K562 (cell line): ENCODE measurements around the gene NAP1L1. TPM values are rescaled to one million over a fixed set of nuclear protein-coding genes. Genes with fewer than 3 reads are reported as not detected.

Experiments
- ATAC-seq: fragments of 200-7000 bp; cut with Tn5 transposase; 3 replicates; pipeline ENCODE4 v1.9.1; 2020; ENCODE audit warnings: moderate library complexity
- BruUV-seq: library from RNA; stranded (reverse); fragments of 400-500 nt; replicated peaks from 2 replicates; lab custom pipeline; 2021; lab: Mats Ljungman, UMichigan
- CTCF ChIA-PET: fragments of 300-600 bp; formaldehyde crosslinking; extraction: SDS; loops from one replicate; lab custom pipeline; 2021; ENCODE audit warnings: low intra/inter-chr PET ratio; lab: Yijun Ruan, JAX
- POLR2A ChIA-PET: fragments of 300-600, 350-650 bp; sonication (Branson Sonifier 250); formaldehyde crosslinking; extraction: SDS; loops from one replicate; lab custom pipeline; 2021; ENCODE audit warnings: antibody characterized with exemption, inconsistent platforms; lab: Yijun Ruan, JAX
- DNase-seq, 4 experiments: peaks; one replicate each; pipeline versions ENCODE4 v3.0.0 to v3.0.0-alpha.2; 2011 to 2018; ENCODE audit warnings: low spot score in 3 of 4, mixed read lengths in 3 of 4; ENCODE audit errors: extremely low read depth in 1 of 4
- FAIRE-seq: peaks from 2 replicates; lab custom pipeline; 2011; peaks lifted over from hg19 to GRCh38; lab: Jason Lieb, UNC
- H2AFZ ChIP-seq: 2 replicates; pipeline ENCODE4 v1.6.0; 2011; ENCODE audit warnings: low read depth, low read length, control low read depth, inconsistent platforms
- H3K27ac ChIP-seq: fragments of 200-600 bp; 3 replicates; pipeline ENCODE4 v1.8.0; 2011; ENCODE audit warnings: low read depth, mild to moderate bottlenecking, control low read depth, inconsistent platforms, low read length, moderate library complexity, mixed read lengths; ENCODE audit errors: extremely low read depth
- H3K27me3 ChIP-seq, 2 experiments: fragments of 300-600 bp in 1 of 2; 2 replicates in 1 of 2; 3 replicates in 1 of 2; pipeline versions ENCODE4 v1.6.0 to v1.8.0; 2011; ENCODE audit warnings: inconsistent platforms in 2 of 2, low read length in 2 of 2, mild to moderate bottlenecking in 1 of 2, mixed read lengths in 1 of 2, moderate library complexity in 1 of 2; ENCODE audit not compliant: control insufficient read depth in 2 of 2, insufficient read depth in 2 of 2
- H3K36me3 ChIP-seq: fragments of 300-600 bp; 3 replicates; pipeline ENCODE4 v1.8.0; 2011; ENCODE audit warnings: mild to moderate bottlenecking, low read length, inconsistent platforms; ENCODE audit not compliant: control insufficient read depth, insufficient read depth
- H3K4me1 ChIP-seq, 2 experiments: fragments of 200-600 bp in 1 of 2; replicated peaks in 1 of 2; 2 replicates in 1 of 2; 3 replicates in 1 of 2; pipeline versions ENCODE4 v1.5.1 to v1.8.0; 2011; ENCODE audit warnings: inconsistent platforms in 2 of 2, low read length in 2 of 2, mild to moderate bottlenecking in 1 of 2, mixed read lengths in 1 of 2, moderate library complexity in 1 of 2; ENCODE audit not compliant: control insufficient read depth in 2 of 2, insufficient read depth in 2 of 2
- H3K4me2 ChIP-seq: 2 replicates; pipeline ENCODE4 v1.6.1; 2011; ENCODE audit warnings: low read length, control low read depth, inconsistent platforms, mixed read lengths; ENCODE audit not compliant: insufficient read depth
- H3K4me3 ChIP-seq: fragments of 200-600 bp; sonication (generic), shearing (Covaris generic); 2 replicates; pipeline ENCODE4 v1.5.1; 2016; ENCODE audit warnings: control low read depth, inconsistent platforms
- H3K79me2 ChIP-seq: fragments of 200-600 bp; 3 replicates; pipeline ENCODE4 v1.8.0; 2011; ENCODE audit warnings: low read length, inconsistent platforms; ENCODE audit not compliant: control insufficient read depth, insufficient read depth
- H3K9ac ChIP-seq, 2 experiments: 2 replicates each; pipeline versions ENCODE4 v1.6.0 to v1.6.1; 2011; ENCODE audit warnings: low read depth in 2 of 2, low read length in 2 of 2, control low read depth in 1 of 2, inconsistent platforms in 1 of 2, mild to moderate bottlenecking in 1 of 2, mixed read lengths in 1 of 2; ENCODE audit not compliant: insufficient read depth in 1 of 2
- H3K9me1 ChIP-seq: one replicate; pipeline ENCODE4 v1.6.0; 2011; ENCODE audit warnings: inconsistent platforms, mild to moderate bottlenecking, low read length, moderate library complexity; ENCODE audit not compliant: control insufficient read depth, insufficient read depth
- H3K9me3 ChIP-seq: replicated peaks from 2 replicates; pipeline ENCODE4 v1.5.1; 2011; ENCODE audit warnings: low read depth, low read length, inconsistent platforms; ENCODE audit not compliant: control insufficient read depth, insufficient read depth
- H4K20me1 ChIP-seq: replicated peaks from 2 replicates; pipeline ENCODE4 v1.6.1; 2011; ENCODE audit warnings: low read length, inconsistent platforms, mixed read lengths; ENCODE audit not compliant: control insufficient read depth, insufficient read depth
- ARNT ChIP-seq, 2 experiments: fragments of 450-650 bp; IDR thresholded peaks; 2 replicates each; pipeline ENCODE4 v1.6.1; 2016; ENCODE audit warnings: mild to moderate bottlenecking in 1 of 2
- ATF4 ChIP-seq: fragments of 450-650 bp; formaldehyde crosslinking; IDR thresholded peaks from 2 replicates; pipeline ENCODE4 v1.4.0; 2022; ENCODE audit warnings: mild to moderate bottlenecking, moderate library complexity
- BRD9 ChIP-seq: fragments of 450-650 bp; IDR thresholded peaks from 2 replicates; pipeline ENCODE4 v1.6.1; 2018; ENCODE audit warnings: low read depth; ENCODE audit not compliant: partially characterized antibody
- EGR1 ChIP-seq: fragments of 450-650 bp; conservative IDR thresholded peaks from 2 replicates; pipeline ENCODE4 v1.6.1; 2017; ENCODE audit warnings: mild to moderate bottlenecking
- EWSR1 ChIP-seq: fragments of 450-650 bp; IDR thresholded peaks from 2 replicates; pipeline ENCODE4 v1.6.1; 2018; ENCODE audit warnings: borderline replicate concordance, mild to moderate bottlenecking, low read depth, moderate library complexity; ENCODE audit not compliant: partially characterized antibody
- IRF1 ChIP-seq: sonication (generic); formaldehyde crosslinking; IDR thresholded peaks from 2 replicates; pipeline ENCODE4 v1.8.0; 2022; ENCODE audit warnings: missing genetic modification reagents, mild to moderate bottlenecking, borderline replicate concordance
- NEUROD1 ChIP-seq: fragments of 150-350 bp; IDR thresholded peaks from 2 replicates; pipeline ENCODE4 v1.6.1; 2014; ENCODE audit warnings: borderline replicate concordance, low read length, low read depth; ENCODE audit not compliant: partially characterized antibody
- NR0B1 ChIP-seq: fragments of 450-650 bp; IDR thresholded peaks from one replicate; pipeline ENCODE4 v1.6.1; 2018; ENCODE audit warnings: mild to moderate bottlenecking, moderate library complexity; ENCODE audit not compliant: partially characterized antibody
- RBFOX2 ChIP-seq: fragments of 200-400 bp; formaldehyde crosslinking; IDR thresholded peaks from 2 replicates; pipeline ENCODE4 v1.6.1; 2017; ENCODE audit warnings: low read depth, mild to moderate bottlenecking, low read length, moderate library complexity
- RFX7 ChIP-seq: fragments of 250-450 bp; sonication (Bioruptor Pico); IDR thresholded peaks from 2 replicates; pipeline ENCODE4 v1.5.1; 2021; ENCODE audit warnings: mild to moderate bottlenecking
- SIX5 ChIP-seq, 2 experiments: IDR thresholded peaks; 2 replicates each; pipeline ENCODE4 v1.6.1; 2011; ENCODE audit warnings: low read length in 2 of 2, borderline replicate concordance in 1 of 2, low read depth in 1 of 2, mild to moderate bottlenecking in 1 of 2, moderate library complexity in 1 of 2; ENCODE audit not compliant: insufficient read depth in 1 of 2
- SREBF1 ChIP-seq: fragments of 150-350 bp; IDR thresholded peaks from 2 replicates; pipeline ENCODE4 v1.6.1; 2014; ENCODE audit warnings: antibody characterized with exemption, low read depth, low read length, borderline replicate concordance
- SUPT5H ChIP-seq: fragments of 450-650 bp; IDR thresholded peaks from 2 replicates; pipeline ENCODE4 v1.6.1; 2016
- TRIM24 ChIP-seq, 2 experiments: fragments of 450-650 bp; IDR thresholded peaks; 2 replicates each; pipeline ENCODE4 v1.6.1; 2016
- ZNF224 ChIP-seq: sonication (generic); formaldehyde crosslinking; IDR thresholded peaks from 2 replicates; pipeline ENCODE4 v1.8.0; 2022; ENCODE audit warnings: mild to moderate bottlenecking, missing genetic modification reagents
- ZNF3 ChIP-seq: fragments of 250-450 bp; sonication (Bioruptor Pico); IDR thresholded peaks from 2 replicates; pipeline ENCODE4 v1.5.0; 2021; ENCODE audit warnings: mild to moderate bottlenecking, moderate library complexity
- ZNF398 ChIP-seq: fragments of 250-450 bp; sonication (Bioruptor Pico); IDR thresholded peaks from 2 replicates; pipeline ENCODE4 v1.8.0; 2021; ENCODE audit warnings: moderate library complexity, mild to moderate bottlenecking, inconsistent platforms
- ZNF436 ChIP-seq: fragments of 250-450, 450-650 bp; sonication (Bioruptor Pico); formaldehyde crosslinking; IDR thresholded peaks from 2 replicates; pipeline ENCODE4 v1.7.0; 2020; ENCODE audit warnings: mild to moderate bottlenecking
- in situ Hi-C: fragments of 300-500 bp; cut with MboI; formaldehyde crosslinking; loops from 4 replicates; pipeline ENCODE4 v1.15.0; 2018; ENCODE audit warnings: inconsistent platforms, mixed read lengths
- intact Hi-C: fragments of 100-400 bp; cut with micrococcal nuclease; formaldehyde crosslinking; loops from 2 replicates; pipeline ENCODE4 v1.14.2; 2022
- polyA plus RNA-seq, 8 experiments: library from polyadenylated mRNA; depleted of rRNA in 4 of 8; stranded (reverse) in 5 of 8; unstranded in 3 of 8; fragments of >200 nt; fragmentation: Nextera tagmentation in 2 of 8; fragmentation: Illumina TruSeq in 1 of 8; extraction: Ambion mirVana in 2 of 8; extraction: Trizol in 1 of 8; gene quantifications; 2 replicates each; pipeline versions ENCODE4 v1.2.1 to v1.2.3, GENCODE V29; 2011 to 2014; ENCODE audit warnings: inconsistent platforms in 1 of 8, missing spikeins in 1 of 8
- total RNA-seq, 7 experiments: library from RNA; depleted of rRNA in 6 of 7; stranded (reverse); fragments of >200 nt in 6 of 7; fragmentation: Illumina TruSeq in 2 of 7; extraction: Trizol in 2 of 7; gene quantifications; 2 replicates each; pipeline versions ENCODE4 v1.2.1 to v1.2.3, GENCODE V29; 2011 to 2021; ENCODE audit warnings: low replicate concordance in 1 of 7

The NAP1L1 gene
- total and polyA plus RNA-seq, 9 of the 15 experiments (the other 6 are each of a cell fraction or from before 2014, with no cell fraction given): 287 to 747 (median 450) TPM

- Histone ChIP-seq H3K9me3 (no peaks in the 10 kb centered on the region), H4K20me1 (no peaks in the 10 kb centered on the region), H3K4me3 (no peak overlapping the region), H3K36me3 (no peaks in the 10 kb centered on the region), H3K9ac (no peak overlapping the region), H3K79me2 (no peaks in the 10 kb centered on the region), H3K27ac (no peak overlapping the region), H3K27me3 (no peaks in the 10 kb centered on the region), H3K9me1 (no peaks in the 10 kb centered on the region), H2AFZ (no peak overlapping the region), H3K4me2 (no peak overlapping the region), H3K4me1 (peaks cover 0 to 2% of the 10 kb centered on the region in 2 experiments; a peak in 1 of 5 replicates)
- ChIA-PET CTCF (no interaction called here), POLR2A (no interaction called here)
- in situ Hi-C loops: no loop called here
- no peak for ATAC-seq
- FAIRE-seq: no peak
- intact Hi-C loops: no loop called here
- no peak for TF ChIP-seq SIX5 (IDR thresholded peaks at IDR 0.05; ENCODE audit: borderline replicate concordance in 1 of 2, insufficient read depth in 1 of 2, low read depth in 1 of 2, low read length in 2 of 2)
- TF ChIP-seq SREBF1: no peak
- TF ChIP-seq NEUROD1: no peak
- TF ChIP-seq RBFOX2: no peak
- no peak for TF ChIP-seq ARNT (IDR thresholded peaks at IDR 0.05)
- no peak for TF ChIP-seq ZNF436
- no peak for TF ChIP-seq ZNF224 (CRISPR knock-in tag)
- no peak for TF ChIP-seq BRD9
- TF ChIP-seq RFX7 (CRISPR knock-in tag): no peak
- no peak for TF ChIP-seq TRIM24 (IDR thresholded peaks at IDR 0.05)
- TF ChIP-seq NR0B1: no peak
- TF ChIP-seq ATF4: no peak
- no peak for TF ChIP-seq ZNF3 (CRISPR knock-in tag)
- no peak for TF ChIP-seq EGR1
- no peak for TF ChIP-seq ZNF398 (CRISPR knock-in tag)
- no peak for TF ChIP-seq IRF1 (CRISPR knock-in tag)
- TF ChIP-seq EWSR1: no peak
- TF ChIP-seq SUPT5H: no peak
- DNase-seq: no peak
- no TSS peak for BruUV-seq
These were observed 88.8 kb downstream of the NAP1L1 start for GRCh38 chr12:75995691-75996090.
